GM21723 (cell line): ENCODE results near the gene ZSCAN5B.
"Not testable (repeated sequence)": the region's sequence is repeated elsewhere in the genome, so short reads cannot be mapped to it uniquely, and the experiment has no call there.

ENCODE experiments used
- ATAC-seq: cut with Tn5 transposase; IDR thresholded peaks from one replicate; pipeline ENCODE4 v1.9.1; 2021; ENCODE audit warnings: mild to moderate bottlenecking, moderate library complexity; ENCODE audit not compliant: unreplicated experiment

Gene ZSCAN5B

GRCh38 chr19:56176881-56177280, 20.7 kb downstream of the ZSCAN5B start:
- no peak for ATAC-seq

- not testable (repeated sequence) for ATAC-seq
Observed at GRCh38 chr19:56176310-56176709, 21.3 kb downstream of the ZSCAN5B start.

GRCh38 chr19:56175861-56176307, 21.7 kb downstream of the ZSCAN5B start, which contains the start of gene GALP:
GALP (plus strand) TSS chr19:56176008; CDS start chr19:56177109, 1,101 bp downstream.
- ATAC-seq: not testable (repeated sequence)

DNA sequence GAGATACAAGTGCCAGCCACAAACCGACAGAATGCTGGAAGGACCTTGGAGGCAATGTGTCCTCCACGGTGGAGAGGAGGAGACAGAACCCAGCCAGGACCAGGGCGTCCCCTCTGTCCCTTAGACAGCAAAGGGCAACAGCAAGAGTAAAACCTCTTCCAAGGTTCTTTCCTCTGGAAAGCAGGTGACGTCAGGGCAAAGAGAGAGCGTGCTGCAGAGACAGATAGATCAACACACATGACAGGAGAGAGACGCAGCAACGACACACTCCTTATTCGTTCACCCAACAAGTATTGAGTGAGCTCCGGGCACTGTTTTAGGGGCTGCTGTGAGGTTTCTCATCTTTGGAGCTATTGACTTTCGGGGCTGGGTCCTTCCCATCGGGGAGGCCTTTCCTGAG, 23.0 kb downstream of the ZSCAN5B start:
- no peak for ATAC-seq

GRCh38 chr19:56174086-56174485, 23.5 kb downstream of the ZSCAN5B start:
- ATAC-seq: no peak

DNA sequence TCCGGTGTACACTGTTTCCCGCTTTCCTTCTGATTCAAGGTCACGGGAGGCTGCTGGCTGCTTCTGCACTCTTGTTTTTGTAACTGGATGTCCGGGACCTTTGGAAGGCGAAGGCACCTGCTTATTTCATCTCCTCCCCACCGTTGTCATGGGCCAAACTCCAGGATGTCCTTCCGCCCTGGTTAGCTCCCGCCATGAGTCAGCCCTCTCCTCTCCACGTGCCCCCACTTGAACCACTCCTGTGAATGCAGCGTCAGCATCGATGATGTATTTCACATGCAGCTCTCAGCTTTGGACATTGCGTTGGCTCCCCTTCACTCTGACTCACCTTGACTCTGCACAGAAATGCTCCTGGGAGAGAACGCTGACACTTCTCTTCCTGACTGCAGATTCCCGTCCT, 27.3 kb downstream of the ZSCAN5B start:
- ATAC-seq: no peak

DNA sequence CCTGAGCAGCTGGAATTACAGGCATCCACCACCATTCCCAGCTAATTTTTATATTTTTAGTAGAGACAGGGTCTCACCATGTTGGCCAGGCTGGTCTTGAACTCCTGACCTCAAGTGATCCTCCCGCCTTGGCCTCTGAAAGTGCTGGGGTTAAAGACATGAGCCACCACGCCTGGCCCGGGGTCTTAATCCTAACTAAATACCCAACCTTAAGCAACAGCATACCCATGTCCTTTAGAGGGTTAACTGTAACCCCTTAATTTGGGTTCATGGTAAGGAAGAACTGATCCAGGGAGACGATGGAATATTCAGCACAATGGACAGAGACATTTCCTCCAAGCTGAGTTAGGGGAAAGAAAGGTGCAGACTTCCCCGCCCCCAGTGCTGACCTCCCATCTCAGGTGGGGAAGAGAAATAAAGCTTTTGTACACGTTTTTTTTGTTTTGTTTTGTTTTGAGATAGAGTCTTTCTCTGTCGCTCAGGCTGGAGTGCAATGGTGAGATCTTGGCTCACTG, 30.5 kb downstream of the ZSCAN5B start:
- no peak for ATAC-seq

- no peak for ATAC-seq
Observed at GRCh38 chr19:56163097-56163496, 34.5 kb downstream of the ZSCAN5B start.

- no peak for ATAC-seq
Observed at GRCh38 chr19:56162258-56162657, 35.3 kb downstream of the ZSCAN5B start.

DNA sequence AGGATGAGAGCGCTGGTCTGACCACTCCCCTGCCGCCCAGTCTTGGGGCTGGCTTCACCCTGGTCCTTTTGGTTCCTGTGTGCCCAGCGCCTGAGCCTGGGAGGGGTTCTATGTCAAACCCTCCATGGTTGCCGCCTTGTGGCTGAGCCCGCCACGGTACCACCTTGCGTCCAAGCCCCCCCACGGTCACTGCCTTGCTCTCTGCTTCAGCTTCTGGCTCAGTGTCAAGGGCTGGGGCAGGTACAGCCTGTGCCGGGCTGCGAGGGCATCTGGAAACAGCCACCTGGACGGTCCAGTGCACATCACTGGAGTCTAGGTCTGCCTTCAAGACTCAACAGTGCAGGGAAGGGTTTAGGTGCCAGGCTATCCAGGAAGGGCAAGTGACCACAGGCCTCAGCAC, 36.0 kb downstream of the ZSCAN5B start:
- ATAC-seq: no peak

GRCh38 chr19:56159622-56160271, 37.8 kb downstream of the ZSCAN5B start:
- no peak for ATAC-seq

DNA sequence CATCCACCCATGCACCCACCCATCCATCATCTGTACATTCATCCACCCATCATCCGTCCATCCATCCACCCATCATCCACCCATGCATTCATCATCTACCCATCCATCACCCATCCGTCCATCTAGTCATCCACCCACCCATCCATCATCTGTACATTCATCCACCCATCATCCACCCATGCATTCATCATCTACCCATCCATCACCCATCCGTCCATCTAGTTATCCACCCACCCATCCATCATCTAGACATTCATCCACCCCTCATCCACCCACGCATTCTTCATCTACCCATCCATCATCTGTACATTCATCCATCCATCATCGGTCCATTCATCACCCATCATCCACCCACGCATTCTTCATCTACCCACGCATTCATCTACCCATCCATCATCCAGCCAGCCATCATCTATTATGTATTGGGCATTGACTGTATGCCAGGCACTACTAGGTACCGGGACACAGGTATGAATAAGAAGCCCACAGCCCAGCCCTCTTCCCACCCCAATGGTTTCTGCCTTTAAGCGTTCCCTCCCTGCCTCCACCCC, 38.5 kb downstream of the ZSCAN5B start:
- ATAC-seq: no peak

GRCh38 chr19:56158170-56158757, 39.3 kb downstream of the ZSCAN5B start:
- no peak for ATAC-seq

DNA sequence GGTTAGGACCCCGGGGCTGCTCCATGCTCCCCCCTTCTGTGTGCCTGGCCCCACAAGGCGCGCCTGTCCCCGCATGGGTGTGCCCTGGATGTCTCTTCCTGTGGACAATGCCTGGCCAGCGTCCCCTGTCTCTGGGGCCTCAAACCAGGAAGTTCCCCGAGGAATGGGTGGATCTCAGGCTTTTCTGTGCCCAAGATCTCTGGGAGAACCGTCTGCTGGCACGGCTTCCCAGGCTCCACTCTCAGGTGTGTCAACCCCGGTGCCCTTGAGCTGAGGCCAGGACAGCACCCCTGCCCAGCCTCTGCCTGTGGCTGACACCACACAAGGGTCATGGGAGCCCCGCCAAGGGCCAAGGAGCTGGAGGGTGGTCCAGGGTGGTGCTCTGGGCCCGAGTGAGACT, 40.8 kb downstream of the ZSCAN5B start:
- ATAC-seq: no peak

DNA sequence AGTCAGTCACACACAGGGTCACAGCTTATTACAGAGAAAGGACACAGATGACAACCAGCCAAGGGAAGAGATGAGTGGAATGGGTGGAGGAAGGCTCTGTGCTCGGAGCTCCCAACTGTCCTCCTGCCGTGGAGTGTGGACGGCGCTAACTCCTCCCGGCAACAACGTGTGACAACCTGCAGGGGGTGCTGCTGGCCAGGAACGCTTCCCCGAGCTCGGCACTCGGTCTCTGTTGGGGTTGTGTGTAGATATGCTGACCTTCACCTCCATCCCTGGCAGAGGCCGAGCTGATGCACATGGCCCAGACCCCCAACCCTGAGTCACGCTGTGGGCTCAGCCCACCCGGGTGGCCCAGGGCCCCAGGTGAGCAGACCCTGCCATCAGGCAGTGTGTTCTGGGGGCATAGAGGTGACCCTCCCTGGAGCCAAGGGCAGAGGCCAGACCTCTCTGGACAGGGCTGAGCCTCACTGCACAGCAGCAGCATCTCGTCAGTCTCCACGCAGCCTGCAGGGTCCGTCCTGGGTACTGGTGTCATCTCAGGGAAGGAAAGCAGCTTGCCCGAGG, 42.4 kb downstream of the ZSCAN5B start:
- no peak for ATAC-seq

GRCh38 chr19:56153507-56153906, 44.1 kb downstream of the ZSCAN5B start:
- no peak for ATAC-seq

- no peak for ATAC-seq
Observed at GRCh38 chr19:56152644-56153043, 44.9 kb downstream of the ZSCAN5B start.

DNA sequence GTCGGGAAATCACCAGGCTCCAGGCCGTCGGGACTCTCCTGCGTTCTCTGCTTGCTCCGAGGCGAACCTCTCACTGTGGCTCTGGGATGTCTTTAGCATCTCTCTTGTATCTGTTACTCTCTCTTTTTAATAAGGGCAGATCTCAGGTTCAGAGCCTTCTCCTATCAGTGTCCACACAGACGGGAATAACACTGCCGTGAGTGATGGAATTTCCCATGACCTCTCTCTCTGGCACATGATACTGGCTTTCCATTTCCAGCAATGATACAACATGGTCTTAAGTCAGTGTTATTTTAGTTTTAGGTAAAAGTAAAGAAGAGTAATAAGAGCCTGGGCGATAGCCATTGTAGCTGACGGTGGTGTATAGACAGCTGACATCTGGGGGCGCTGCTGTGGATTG, 47.2 kb downstream of the ZSCAN5B start:
- no peak for ATAC-seq

- ATAC-seq: no peak
Observed at GRCh38 chr19:56149656-56150038, 47.9 kb downstream of the ZSCAN5B start.

- ATAC-seq: not testable (repeated sequence)
Observed at GRCh38 chr19:56148955-56149655, 48.5 kb downstream of the ZSCAN5B start.

DNA sequence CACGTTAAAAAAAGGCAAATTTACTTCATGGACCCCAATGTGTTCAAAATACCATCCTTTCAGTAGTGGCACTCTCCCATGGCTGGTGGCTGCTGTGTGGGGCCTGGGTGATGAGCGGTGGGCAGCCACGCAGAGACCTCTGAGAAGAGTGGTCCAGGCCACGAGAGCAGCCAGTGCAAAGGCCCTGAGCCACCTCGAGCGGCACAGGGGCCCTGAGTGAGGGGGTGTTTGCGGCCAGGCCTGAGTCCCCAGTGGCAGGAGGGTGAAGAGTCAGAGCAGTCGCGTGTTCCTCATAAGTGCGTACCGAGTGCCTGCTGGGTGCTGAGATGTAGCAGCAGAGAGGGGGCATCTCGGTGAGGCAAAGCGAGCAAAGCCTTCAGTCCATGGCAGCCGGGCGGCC, 49.5 kb downstream of the ZSCAN5B start:
- no peak for ATAC-seq
